Cardiac septum (tissue), 1 donor: ENCODE measurements around the gene EPHA4. TPM values are rescaled to one million over a fixed set of nuclear protein-coding genes. Genes with fewer than 3 reads are reported as not detected.

ENCODE experiments used
- DNase-seq: peaks from one replicate; pipeline ENCODE4 v3.0.0-alpha.2; 2020; ENCODE audit warnings: low spot score
- intact Hi-C: fragments of 100-400 bp; cut with DNase I; formaldehyde crosslinking; loops from one replicate; pipeline ENCODE4 v1.14.0; 2022
- total RNA-seq: library from RNA; stranded (reverse); fragmentation: NEBNext Ultra II Directional; extraction: Animal tissue kit (Norgen Biotek cat#: 25700); gene quantifications from one replicate; pipeline ENCODE4 v1.2.1, GENCODE V29; 2021
- donor health status: DM: no; HTN: no; CAD: no.

EPHA4 gene
- total RNA-seq, 1 donor from 2014 or later, result 72.6 TPM

DNA sequence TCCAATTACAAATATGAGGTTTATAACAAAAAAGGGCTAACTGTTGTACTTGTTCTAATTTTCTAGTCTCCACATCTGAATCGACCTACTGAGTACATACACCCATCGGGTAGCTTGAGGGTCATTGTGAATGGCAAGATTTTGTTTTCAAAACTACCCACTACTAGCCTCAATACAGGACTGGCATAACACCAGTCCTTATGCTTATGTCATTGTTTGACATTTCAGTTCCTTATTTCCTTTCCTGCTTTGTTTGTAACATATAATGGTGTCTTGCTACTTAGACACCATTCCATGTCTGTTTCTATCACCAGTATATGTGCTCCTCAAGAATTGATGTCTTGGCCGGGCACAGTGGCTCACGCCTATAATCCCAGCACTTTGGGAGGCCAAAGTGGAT lies 86.0 kb downstream of the EPHA4 start:
- intact Hi-C loops, result no loop called here

DNA sequence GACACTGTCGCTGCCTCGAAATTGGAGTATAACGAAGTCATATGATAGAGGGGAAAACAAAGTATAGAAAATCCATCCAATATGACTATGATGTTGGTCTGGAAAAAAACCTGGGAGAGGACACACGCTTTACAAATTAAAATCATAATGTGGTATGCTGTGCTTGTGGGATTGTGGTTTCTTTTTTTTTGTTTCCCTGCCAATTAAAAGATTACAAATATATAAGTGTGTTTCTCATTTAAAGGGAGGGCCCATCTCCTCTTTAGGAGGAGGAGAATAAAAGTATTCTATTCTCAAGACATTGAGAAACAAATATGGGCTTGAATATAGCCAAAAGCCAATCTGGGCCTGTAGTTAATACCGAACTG lies 86.6 kb downstream of the EPHA4 start:
- intact Hi-C loops, result no loop called here
- DNase-seq, result no peak

More for the DNA sequence above, 86.0 kb downstream of the EPHA4 start:
- DNase-seq, result no peak

DNA sequence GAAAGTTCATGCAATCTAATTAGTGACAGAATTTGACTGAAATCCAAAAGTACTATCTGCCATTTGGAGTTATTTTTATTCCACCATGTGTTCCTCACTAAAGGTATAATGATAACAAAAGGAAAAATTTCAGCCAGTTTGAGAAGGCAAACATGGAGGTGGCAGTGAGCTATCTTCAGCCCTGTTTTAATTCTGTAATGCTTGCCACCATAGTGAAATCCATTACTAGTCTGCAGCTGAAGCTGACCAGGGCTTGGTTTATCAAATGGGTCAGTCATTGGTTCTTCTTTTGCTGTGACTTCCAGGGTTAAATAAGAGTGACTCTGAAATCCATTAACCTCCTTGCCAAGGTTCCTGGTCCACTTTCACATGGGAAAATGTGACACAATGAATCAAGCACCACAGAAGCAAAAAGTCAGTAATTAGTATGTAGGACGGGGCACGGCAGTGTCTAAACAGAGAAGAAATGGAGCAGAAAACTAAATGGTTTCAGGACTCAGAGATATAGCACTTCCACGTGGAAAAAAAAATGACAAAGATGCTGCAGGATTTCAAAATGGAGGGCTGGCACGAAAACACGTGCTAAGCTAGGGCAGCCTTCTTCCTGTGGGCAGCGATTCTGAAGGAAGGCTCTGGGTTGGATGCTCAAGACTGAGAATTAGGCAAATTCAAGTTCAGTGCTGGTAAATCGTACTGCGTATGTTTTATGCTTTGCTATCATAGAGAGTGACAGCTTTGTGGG lies 87.2 kb downstream of the EPHA4 start:
- no peak for DNase-seq
- intact Hi-C loops, result no loop called here

DNA sequence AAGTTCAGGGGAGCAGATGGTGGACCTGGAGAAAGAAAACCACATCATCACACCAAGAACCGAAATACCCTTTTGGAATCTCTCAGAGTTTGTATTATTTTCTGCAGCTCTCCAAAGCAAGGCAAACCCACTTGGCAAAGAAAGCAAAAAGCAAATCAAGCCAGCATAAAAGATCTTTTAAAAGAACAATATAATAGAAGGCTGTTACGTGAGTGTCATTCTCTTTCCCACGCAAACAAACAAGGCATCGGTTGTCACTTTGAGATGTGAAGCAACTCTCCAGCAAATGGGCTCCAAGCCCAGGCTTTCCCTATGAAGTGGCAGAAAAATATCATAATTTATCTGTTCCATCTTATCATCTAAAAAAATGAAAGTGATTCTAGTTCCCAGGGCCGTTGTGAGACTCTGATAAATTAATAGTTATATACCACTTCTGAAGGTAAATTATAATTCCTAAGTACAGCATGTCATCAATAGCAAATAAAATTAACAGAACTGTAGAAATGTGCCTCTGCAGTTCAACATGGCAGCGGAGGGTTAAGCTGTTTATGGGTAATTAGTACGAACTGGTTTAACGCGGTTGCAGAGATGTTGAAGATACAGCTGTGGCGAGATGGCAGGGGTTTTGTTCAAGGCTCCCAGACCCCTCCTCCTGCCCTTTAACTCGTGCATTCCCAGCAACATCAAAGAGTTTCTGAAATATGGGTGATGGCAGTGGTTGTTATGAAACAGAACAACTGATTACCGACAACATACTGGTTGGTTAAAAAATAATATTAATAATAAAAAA lies 89.2 kb downstream of the EPHA4 start:
- intact Hi-C loops, result no loop called here

DNA sequence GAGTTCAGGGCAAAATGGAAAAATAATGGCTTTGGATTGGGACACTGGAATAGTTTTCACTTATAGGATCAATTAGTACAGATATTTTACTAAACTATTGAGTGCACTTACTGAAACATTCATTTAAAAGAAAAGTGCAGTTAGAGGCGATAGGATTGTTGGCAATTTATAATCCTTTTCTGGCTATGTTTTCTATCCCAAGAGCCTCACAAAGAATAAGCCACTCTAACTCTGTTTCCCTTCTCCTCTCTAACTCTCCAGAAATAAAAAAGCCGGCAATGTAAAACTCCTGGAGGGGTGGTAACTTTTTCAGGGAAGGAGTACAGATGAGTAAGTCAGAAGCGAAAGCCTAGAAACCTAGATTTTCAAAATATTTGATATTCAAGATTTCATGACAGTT lies 91.3 kb downstream of the EPHA4 start:
- DNase-seq, result no peak
- intact Hi-C loops, result no loop called here

More for the DNA sequence above, 89.2 kb downstream of the EPHA4 start:
- DNase-seq, result no peak

DNA sequence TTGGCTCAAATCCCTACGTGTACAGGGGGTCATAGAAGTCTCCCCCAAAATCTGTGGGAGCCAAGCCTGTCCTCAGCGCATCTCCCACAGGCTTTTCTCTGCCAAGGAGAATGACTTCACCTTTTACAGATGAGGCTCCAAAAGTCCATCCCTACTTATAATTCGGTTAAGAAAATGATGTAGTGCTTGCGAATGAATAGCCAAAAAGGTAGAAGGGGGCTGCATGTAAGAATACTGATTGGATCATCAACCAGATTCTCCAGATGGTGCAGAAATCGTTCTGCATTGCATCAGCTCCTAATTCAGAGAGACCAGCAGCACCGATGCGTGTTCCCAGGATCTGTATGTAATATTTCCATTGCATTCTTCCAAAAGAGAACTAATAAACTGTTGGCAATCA lies 91.9 kb downstream of the EPHA4 start:
- intact Hi-C loops, result no loop called here
- no peak for DNase-seq

DNA sequence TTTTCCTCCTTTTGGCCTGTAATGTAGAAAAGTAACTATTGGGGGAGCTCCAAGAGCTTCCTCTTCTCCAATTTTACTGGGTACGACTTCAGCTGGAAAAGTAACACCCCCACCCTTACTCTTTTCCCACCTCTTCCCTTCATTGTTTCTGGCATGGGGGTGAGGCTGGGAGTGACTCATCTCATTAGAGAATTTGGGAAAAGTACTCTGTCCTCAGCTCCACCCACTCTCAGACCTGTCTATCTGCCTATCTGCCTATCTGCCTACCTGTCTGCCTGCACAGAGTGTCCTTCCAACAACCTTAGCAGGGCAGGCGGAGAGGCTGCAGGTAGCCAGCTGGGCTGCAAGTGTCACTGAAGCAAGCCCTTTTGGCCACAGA lies 93.6 kb downstream of the EPHA4 start:
- DNase-seq, result no peak
- intact Hi-C loops, result no loop called here

DNA sequence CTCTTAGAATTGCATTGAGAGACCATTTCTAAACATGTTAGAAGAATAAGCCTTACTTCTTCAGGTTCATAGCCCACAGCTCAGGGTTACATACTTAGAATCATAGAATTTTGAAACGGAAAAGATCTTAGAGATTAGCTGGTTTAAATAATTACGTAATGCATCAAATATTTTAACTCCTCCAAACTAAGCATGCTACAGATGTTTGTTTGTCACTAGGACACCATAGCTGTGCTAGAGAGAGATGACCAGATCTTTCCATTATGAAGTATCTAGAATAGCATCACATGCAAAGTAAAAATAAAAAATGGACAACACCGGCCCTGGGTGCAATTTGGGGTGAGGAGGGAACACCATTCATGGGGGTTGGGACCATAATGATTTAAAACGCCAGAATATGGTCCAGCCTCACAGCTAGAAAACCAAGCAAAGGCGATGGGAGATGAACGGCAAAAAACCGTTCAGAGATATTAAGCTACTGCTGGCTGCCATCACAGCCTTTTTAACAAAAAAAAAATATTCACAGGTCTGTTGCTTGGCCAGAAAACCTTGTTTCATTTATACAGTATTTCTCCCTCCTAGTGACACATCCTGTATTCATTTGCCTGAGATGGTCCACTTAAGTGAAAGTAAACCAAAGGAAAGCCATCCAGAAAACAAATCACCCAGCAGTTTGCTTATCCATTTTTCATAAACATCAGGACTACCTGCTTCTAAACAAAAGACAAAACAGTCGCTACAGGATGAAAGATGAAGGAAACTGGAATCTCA lies 94.2 kb downstream of the EPHA4 start:
- no peak for DNase-seq
- intact Hi-C loops, result no loop called here

DNA sequence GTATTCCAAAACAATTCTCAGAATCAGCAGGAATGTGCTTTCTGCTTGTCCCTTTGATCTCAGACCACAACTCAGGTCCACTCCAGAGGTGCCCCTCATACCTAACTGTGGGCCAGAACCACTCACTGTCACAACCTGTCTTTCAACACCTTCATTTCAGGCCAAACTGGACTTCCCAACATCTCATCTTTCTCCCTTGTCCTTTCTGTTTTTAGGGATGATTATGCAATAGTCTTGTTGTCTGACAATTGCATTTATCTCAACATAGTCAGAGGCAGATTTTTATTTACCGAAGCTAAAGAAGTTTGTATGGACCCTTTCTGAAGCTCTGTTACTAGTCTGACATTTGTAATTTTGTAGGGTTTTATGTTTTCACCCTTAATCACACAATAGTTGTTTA lies 95.9 kb downstream of the EPHA4 start:
- DNase-seq, result no peak
- intact Hi-C loops, result no loop called here

DNA sequence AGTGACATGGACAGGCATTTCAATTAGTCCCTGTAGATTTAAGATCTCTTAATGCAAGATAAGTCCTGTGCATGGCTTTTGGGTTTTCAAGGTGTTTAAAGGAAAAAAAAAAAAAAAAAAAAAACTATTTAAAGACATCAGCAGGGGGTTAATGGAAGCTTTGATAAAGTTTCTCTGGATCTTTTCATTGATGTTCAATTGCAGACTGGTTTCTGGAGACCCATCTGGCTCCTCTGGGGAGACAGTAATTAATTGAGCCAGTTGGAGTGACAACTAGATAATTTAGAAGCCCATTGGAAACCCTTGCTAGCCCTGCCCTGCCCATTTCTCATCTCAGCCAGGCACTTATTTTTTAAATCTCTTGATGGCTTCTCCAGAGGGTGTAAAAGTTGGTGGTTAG lies 98.7 kb downstream of the EPHA4 start:
- intact Hi-C loops, result no loop called here
- DNase-seq, result no peak

DNA sequence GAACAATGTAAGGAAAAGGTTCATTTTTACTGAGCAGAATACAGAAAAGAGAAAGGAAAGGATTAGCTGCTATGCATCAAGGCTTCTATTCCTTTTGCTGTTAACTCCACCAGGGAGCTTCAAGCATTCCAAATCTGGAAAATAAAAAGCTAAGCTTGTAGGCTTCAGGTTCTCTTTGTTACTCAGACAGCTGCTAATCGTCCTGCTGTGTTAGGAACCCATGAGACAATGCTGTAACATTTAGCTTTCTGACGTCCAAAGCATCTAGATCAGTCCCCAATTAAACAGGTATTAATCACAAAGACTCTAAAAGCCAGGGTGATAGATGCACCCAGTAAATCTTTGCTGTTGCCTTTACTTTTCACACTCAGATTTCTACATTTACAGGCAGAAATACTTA lies 103.8 kb downstream of the EPHA4 start:
- intact Hi-C loops, result no loop called here
- DNase-seq, result no peak

DNA sequence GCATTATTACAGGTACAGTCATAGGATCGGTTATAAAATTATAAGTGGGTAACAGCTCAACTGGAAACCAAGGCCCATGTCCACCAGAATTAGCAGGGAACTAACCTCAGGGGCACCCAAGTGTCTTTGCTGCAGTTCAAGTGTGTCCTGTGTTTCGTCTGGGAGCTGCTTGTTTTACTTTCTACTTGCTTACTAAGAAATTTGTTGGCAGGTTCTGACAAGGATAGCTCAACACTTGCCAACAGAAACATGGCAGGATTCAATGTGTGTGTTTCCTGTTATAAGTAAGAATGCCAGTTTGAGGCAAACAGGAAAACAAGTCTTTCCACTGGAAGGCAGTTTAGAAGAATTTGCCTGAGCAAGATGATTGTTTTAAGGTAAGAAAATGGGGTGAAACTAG lies 104.5 kb downstream of the EPHA4 start:
- DNase-seq, result no peak
- intact Hi-C loops, result no loop called here

DNA sequence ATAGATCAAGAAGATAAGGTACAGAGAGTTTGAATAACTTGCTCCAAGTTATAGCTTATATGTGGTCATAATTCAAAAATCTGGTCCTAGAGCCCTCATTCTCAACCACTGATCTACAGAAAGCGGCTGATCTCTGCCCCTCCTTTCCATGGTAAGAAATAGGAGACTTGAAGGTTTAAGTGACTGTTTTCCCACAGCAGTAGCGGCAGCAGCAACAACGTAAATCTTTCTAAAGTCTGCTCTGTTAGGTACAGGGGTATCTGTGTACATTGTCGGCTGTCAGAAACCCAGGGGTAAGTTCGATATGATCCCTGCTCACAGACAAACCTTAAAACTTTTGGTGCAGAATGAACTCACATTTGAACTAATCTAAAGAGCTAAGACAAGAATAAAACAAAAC lies 105.4 kb downstream of the EPHA4 start:
- intact Hi-C loops, result no loop called here
- no peak for DNase-seq

DNA sequence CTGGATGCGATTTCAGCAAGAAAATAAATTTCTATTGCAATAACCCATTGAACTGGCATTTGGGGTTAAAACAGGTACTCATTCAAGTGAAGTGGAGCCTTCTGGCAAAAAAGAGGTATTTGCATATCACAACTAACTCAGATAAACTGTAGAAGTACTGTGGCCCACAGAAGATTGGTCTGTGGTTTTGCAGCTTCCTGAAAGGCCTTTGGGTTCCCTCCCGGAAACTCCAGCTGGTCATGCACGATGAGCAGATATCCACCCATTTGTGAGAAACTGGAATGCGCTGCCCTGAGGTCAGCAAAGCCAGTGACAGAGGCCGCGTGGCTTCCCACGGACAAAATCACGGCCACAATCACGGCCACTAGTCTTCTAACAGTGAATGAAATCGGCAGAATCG lies 106.3 kb downstream of the EPHA4 start:
- intact Hi-C loops, result no loop called here
- no peak for DNase-seq

DNA sequence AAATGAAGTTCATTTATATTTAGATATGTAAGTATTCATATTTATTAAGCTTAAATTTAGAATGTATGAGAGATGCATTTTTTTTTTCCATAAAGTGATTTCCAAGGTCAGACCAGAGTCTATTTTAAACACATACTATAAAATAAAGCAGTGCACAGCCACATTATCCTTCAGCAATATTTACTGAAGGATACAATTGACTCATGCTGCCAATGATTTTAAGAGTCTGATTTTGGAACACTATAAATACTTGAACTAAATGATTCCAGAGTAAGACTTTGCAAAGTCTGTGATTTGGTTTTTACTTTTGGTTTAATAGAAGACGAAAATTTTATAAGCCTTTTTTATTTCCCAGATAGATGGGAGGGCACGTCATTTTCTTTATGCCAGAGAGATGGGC lies 107.1 kb downstream of the EPHA4 start:
- intact Hi-C loops, result no loop called here
- DNase-seq, result no peak

DNA sequence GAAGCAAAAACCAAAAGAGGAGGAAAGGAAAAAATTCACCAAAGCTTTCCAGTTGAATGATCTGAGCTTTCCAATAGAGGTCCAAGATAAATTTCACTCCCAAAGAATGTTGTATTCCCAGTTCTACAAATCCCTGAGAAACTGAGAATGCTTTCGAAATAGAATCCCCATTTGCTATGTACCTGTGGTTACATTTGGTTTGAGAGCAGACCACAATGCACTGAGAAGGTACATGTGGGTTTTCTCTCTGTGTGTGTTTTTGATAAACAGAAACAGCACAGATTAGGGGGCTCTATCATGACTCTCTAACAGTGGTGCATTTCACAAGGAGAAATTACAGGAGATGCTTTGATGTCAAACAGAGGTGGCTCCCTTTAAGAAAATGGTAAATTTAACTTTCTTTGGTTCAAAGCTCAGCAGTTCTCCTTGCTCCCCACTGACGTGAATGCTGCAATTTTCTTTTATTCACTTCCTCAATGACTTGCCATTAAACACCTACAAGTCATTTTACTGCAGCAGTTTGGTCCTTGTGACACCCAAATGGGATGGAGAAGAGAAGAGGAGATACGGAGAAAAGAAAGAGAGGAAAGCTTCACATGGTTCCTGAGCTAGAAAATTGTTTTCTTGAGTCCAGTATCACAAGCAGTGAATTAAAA lies 108.7 kb downstream of the EPHA4 start:
- DNase-seq, result no peak
- intact Hi-C loops, result no loop called here

DNA sequence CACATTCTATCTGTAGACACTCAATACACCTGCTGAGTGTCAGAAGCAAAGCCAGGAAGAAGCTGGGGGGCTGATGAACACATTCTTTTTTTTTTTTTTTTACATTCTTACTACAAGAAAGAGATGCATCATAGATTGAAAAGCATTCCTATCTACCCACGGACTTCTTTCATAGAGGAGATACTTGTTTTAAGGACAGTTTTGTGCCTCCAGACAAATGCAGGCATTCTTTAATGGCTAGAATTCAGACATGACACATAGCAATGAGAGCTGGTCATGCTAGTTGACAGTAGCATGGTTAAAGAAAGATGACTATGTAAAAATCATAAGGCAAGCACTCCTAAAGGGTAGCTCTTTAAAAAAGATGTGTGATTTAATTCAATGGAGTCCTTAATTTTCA lies 110.2 kb downstream of the EPHA4 start:
- DNase-seq, result no peak
- intact Hi-C loops, result no loop called here

DNA sequence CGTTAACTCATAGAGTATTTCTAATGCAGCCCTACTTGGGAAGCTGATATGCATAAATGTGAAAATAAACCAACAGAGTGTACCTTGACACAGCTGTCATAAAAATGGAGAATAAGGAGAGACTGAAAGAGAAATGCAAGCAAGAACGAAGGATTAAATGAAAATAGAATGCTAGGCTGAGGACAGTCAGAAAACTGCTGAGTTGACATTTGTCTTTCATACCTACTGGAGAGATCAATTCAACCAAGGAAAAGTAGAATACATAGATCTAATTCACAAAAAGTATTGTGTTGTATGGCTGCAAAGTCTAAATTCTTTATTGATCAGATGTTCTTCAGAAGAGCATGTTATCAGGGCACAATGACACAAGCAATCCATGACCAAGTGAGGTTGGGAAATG lies 112.0 kb downstream of the EPHA4 start:
- intact Hi-C loops, result no loop called here
- no peak for DNase-seq

DNA sequence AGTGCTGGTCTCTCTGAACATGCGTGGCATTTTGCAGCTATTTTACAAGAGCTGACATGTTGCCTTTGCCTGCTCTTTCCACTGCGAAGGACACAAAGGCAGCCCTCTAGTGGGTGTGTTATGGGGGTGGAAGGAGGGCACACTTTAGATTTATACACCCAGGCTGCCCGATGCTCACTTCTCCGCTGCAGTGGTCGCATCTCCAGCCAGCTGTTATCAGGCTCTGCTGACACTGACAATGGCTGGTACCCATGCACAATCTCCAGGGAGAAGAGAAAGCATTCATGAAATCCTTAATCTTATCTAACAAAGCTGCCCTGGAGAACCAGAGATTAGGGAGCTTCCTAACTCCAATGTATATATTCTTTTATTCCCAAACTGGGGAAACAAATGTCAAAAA lies 113.5 kb downstream of the EPHA4 start:
- DNase-seq, result no peak
- intact Hi-C loops, result no loop called here

DNA sequence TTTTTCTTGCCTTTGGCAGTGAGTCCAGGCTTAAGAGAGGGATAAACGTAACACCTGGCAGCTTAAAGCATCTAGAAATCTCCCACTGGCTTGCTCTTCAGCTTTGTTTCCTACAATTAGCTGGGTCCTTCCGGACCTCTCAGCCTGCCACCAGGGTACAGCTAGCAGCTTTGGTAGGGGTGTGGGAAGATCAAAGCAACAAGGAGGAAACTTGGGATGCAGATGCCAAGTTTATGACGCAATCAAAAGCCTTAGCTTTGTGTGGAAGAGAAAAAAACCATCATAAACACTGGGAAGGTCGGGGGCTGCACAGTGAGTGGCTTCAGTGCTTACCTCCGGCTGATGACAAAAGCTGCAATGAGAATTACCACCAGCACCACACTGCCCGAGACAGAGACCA lies 116.9 kb downstream of the EPHA4 start:
- intact Hi-C loops, result no loop called here
- no peak for DNase-seq
